H1 (cell line): ENCODE data around the gene AZI2. TPM values are rescaled to one million over a fixed set of nuclear protein-coding genes. Genes with fewer than 3 reads are reported as not detected.

Experiments
- CTCF ChIA-PET: fragments of 300-600 bp; sonication (Branson Sonifier 250); formaldehyde crosslinking; loops from one replicate; lab custom pipeline; 2021; ENCODE audit not compliant: partially characterized antibody; lab: Charles Lee
- POLR2A ChIA-PET: fragments of 300-600 bp; sonication (Branson Sonifier 250); formaldehyde crosslinking; loops from one replicate; lab custom pipeline; 2021; ENCODE audit warnings: inconsistent platforms; ENCODE audit not compliant: partially characterized antibody; lab: Charles Lee
- DNase-seq, 2 experiments: peaks; one replicate each; pipeline versions ENCODE4 v3.0.0 to v3.0.0-alpha.2; 2010 to 2022; ENCODE audit warnings: low spot score in 2 of 2, low read depth in 1 of 2, mixed read lengths in 1 of 2
- FAIRE-seq: peaks from 2 replicates; lab custom pipeline; 2011; peaks lifted over from hg19 to GRCh38; lab: Jason Lieb, UNC
- H2AFZ ChIP-seq: 2 replicates; pipeline ENCODE4 v1.8.1; 2012; ENCODE audit warnings: low read length, inconsistent platforms
- H2AK5ac ChIP-seq: 2 replicates; pipeline ENCODE4 v1.6.1; 2013; ENCODE audit warnings: low read depth, low read length
- H2BK120ac ChIP-seq: replicated peaks from 2 replicates; pipeline ENCODE3; 2013; ENCODE audit warnings: low read depth, low read length, inconsistent platforms
- H2BK12ac ChIP-seq: 2 replicates; pipeline ENCODE4 v1.6.1; 2013; ENCODE audit warnings: low read depth, low read length
- H2BK15ac ChIP-seq: 2 replicates; pipeline ENCODE4 v1.6.1; 2013; ENCODE audit warnings: low read length
- H2BK20ac ChIP-seq: 2 replicates; pipeline ENCODE4 v1.6.1; 2013; ENCODE audit warnings: low read length
- H2BK5ac ChIP-seq: 2 replicates; pipeline ENCODE4 v1.6.1; 2013; ENCODE audit warnings: low read depth, low read length
- H3K14ac ChIP-seq: 2 replicates; pipeline ENCODE4 v1.6.1; 2013; ENCODE audit warnings: inconsistent platforms; ENCODE audit not compliant: insufficient read length
- H3K18ac ChIP-seq: 2 replicates; pipeline ENCODE4 v1.6.1; 2013; ENCODE audit warnings: low read length; ENCODE audit errors: extremely low read depth
- H3K23ac ChIP-seq: 2 replicates; pipeline ENCODE4 v1.6.1; 2013; ENCODE audit warnings: inconsistent platforms; ENCODE audit not compliant: insufficient read length
- H3K23me2 ChIP-seq: 2 replicates; pipeline ENCODE4 v1.6.1; 2013; ENCODE audit warnings: low read depth, low read length
- H3K27ac ChIP-seq: 2 replicates; pipeline ENCODE4 v1.6.1; 2011; ENCODE audit warnings: low read depth, low read length, inconsistent platforms
- H3K27me3 ChIP-seq, 4 experiments: replicated peaks in 1 of 4; 1 replicate in 1 of 4; 2 replicates in 3 of 4; pipeline versions ENCODE4 v1.6.1 to v1.8.1; 2011 to 2013; ENCODE audit warnings: low read length in 3 of 4, mild to moderate bottlenecking in 3 of 4, inconsistent platforms in 2 of 4, mixed read lengths in 2 of 4, moderate library complexity in 1 of 4; ENCODE audit not compliant: control insufficient read depth in 3 of 4, insufficient read depth in 3 of 4; ENCODE audit errors: extremely low read depth in 1 of 4
- H3K36me3 ChIP-seq, 4 experiments: 2 replicates each; pipeline versions ENCODE4 v1.6.1 to v1.8.1; 2011 to 2013; ENCODE audit warnings: mild to moderate bottlenecking in 4 of 4, low read length in 3 of 4, moderate library complexity in 2 of 4, control low read depth in 1 of 4, inconsistent platforms in 1 of 4; ENCODE audit not compliant: insufficient read depth in 4 of 4, control insufficient read depth in 2 of 4
- H3K4ac ChIP-seq: replicated peaks from 2 replicates; pipeline ENCODE3; 2013; ENCODE audit warnings: low read length, low read depth, mixed read lengths, inconsistent platforms; ENCODE audit not compliant: insufficient read length
- H3K4me1 ChIP-seq, 4 experiments: replicated peaks in 1 of 4; 1 replicate in 1 of 4; 2 replicates in 3 of 4; pipeline versions ENCODE4 v1.6.1 to v1.8.1; 2011 to 2013; ENCODE audit warnings: low read length in 3 of 4, inconsistent platforms in 2 of 4, mixed read lengths in 1 of 4; ENCODE audit not compliant: insufficient read depth in 4 of 4, control insufficient read depth in 3 of 4
- H3K4me2 ChIP-seq, 2 experiments: 2 replicates each; pipeline versions ENCODE4 v1.6.1 to v1.8.1; 2011 to 2013; ENCODE audit warnings: low read depth in 2 of 2, low read length in 2 of 2, control low read depth in 1 of 2, inconsistent platforms in 1 of 2, mild to moderate bottlenecking in 1 of 2; ENCODE audit not compliant: insufficient read depth in 1 of 2
- H3K4me3 ChIP-seq, 4 experiments: fragments of 200-600, 300-600 bp in 1 of 4; sonication (generic), shearing (Covaris generic), sonication (Bioruptor Twin) in 1 of 4; 2 replicates each; pipeline versions ENCODE4 v1.5.1 to v1.8.1; 2011 to 2016; ENCODE audit warnings: low read length in 4 of 4, low read depth in 3 of 4, control low read depth in 2 of 4, inconsistent platforms in 2 of 4, mild to moderate bottlenecking in 2 of 4, mixed read lengths in 1 of 4, moderate library complexity in 1 of 4; ENCODE audit not compliant: insufficient read depth in 2 of 4; ENCODE audit errors: extremely low read depth in 1 of 4
- H3K56ac ChIP-seq: replicated peaks from 2 replicates; pipeline ENCODE3; 2013; ENCODE audit warnings: low read depth, mild to moderate bottlenecking, mixed read lengths, low read length, inconsistent platforms; ENCODE audit not compliant: insufficient read length
- H3K79me1 ChIP-seq: 2 replicates; pipeline ENCODE4 v1.6.1; 2013; ENCODE audit warnings: low read depth, low read length, control low read depth
- H3K79me2 ChIP-seq, 2 experiments: 2 replicates each; pipeline versions ENCODE4 v1.6.1 to v1.8.1; 2012 to 2013; ENCODE audit warnings: low read length in 2 of 2, mild to moderate bottlenecking in 2 of 2, inconsistent platforms in 1 of 2; ENCODE audit not compliant: insufficient read depth in 2 of 2, control insufficient read depth in 1 of 2
- H3K9ac ChIP-seq, 4 experiments: replicated peaks in 1 of 4; 1 replicate in 1 of 4; 2 replicates in 3 of 4; pipeline versions ENCODE4 v1.6.1 to v1.8.1; 2011 to 2013; ENCODE audit warnings: low read depth in 3 of 4, low read length in 3 of 4, control low read depth in 2 of 4, mild to moderate bottlenecking in 2 of 4, moderate library complexity in 2 of 4, inconsistent platforms in 1 of 4; ENCODE audit errors: extremely low read depth in 1 of 4
- H3K9me3 ChIP-seq, 2 experiments: 2 replicates each; pipeline versions ENCODE4 v1.6.1 to v1.8.1; 2012 to 2013; ENCODE audit warnings: mild to moderate bottlenecking in 2 of 2, moderate library complexity in 2 of 2, control low read depth in 1 of 2, inconsistent platforms in 1 of 2, low read depth in 1 of 2, low read length in 1 of 2, mixed read lengths in 1 of 2; ENCODE audit not compliant: insufficient read depth in 2 of 2
- H4K20me1 ChIP-seq, 2 experiments: replicated peaks in 1 of 2; 2 replicates each; pipeline versions ENCODE3 to v1.8.1; 2011 to 2013; ENCODE audit warnings: inconsistent platforms in 2 of 2, low read length in 2 of 2, mild to moderate bottlenecking in 1 of 2; ENCODE audit not compliant: insufficient read depth in 2 of 2, control insufficient read depth in 1 of 2
- H4K5ac ChIP-seq: 2 replicates; pipeline ENCODE4 v1.6.1; 2013; ENCODE audit warnings: low read length, low read depth, mixed read lengths, inconsistent platforms; ENCODE audit not compliant: insufficient read length
- H4K8ac ChIP-seq: 2 replicates; pipeline ENCODE4 v1.8.0; 2013; ENCODE audit warnings: mild to moderate bottlenecking, moderate library complexity, low read length, inconsistent platforms; ENCODE audit not compliant: insufficient read depth; ENCODE audit errors: extremely low read depth
- H4K91ac ChIP-seq: replicated peaks from 2 replicates; pipeline ENCODE3; 2013; ENCODE audit warnings: low read length, mixed read lengths, inconsistent platforms; ENCODE audit not compliant: insufficient read length
- CBX5 ChIP-seq: fragments of 300-800, 300-1000 bp; sonication (generic); IDR thresholded peaks from 2 replicates; pipeline ENCODE4 v1.7.1; 2016; ENCODE audit warnings: antibody characterized with exemption, low read length, low read depth
- GTF2F1 ChIP-seq: IDR thresholded peaks from 2 replicates; pipeline ENCODE4 v1.6.1; 2012; ENCODE audit warnings: low read depth, low read length, improper control_type of control experiment, borderline replicate concordance
- KDM4A ChIP-seq: IDR thresholded peaks from one replicate; pipeline ENCODE4 v1.7.1; 2012; ENCODE audit warnings: low read depth, mild to moderate bottlenecking, moderate library complexity, low read length, inconsistent platforms; ENCODE audit not compliant: severe bottlenecking
- PHF8 ChIP-seq: fragments of 200-600 bp; sonication (generic); conservative IDR thresholded peaks from 2 replicates; pipeline ENCODE4 v1.7.1; 2012; ENCODE audit warnings: low read depth, mild to moderate bottlenecking, inconsistent platforms, low read length, moderate library complexity
- POU5F1 ChIP-seq: IDR thresholded peaks from 2 replicates; pipeline ENCODE4 v1.6.1; 2011; ENCODE audit warnings: low read depth, mild to moderate bottlenecking, low read length, moderate library complexity
- RXRA ChIP-seq: IDR thresholded peaks from 2 replicates; pipeline ENCODE4 v1.6.1; 2011; ENCODE audit warnings: low read depth, mild to moderate bottlenecking, low read length, moderate library complexity; ENCODE audit not compliant: insufficient read depth
- SIRT6 ChIP-seq: IDR thresholded peaks from one replicate; pipeline ENCODE4 v1.7.1; 2012; ENCODE audit warnings: low read length, inconsistent platforms
- SIX5 ChIP-seq: IDR thresholded peaks from 2 replicates; pipeline ENCODE4 v1.6.1; 2011; ENCODE audit warnings: mild to moderate bottlenecking, low read depth, low read length
- SP1 ChIP-seq: IDR thresholded peaks from 2 replicates; pipeline ENCODE4 v1.6.1; 2011; ENCODE audit warnings: low read depth, low read length
- TAF7 ChIP-seq: optimal IDR thresholded peaks from 2 replicates; pipeline ENCODE3; 2011; ENCODE audit warnings: low read depth, mild to moderate bottlenecking, inconsistent platforms, low read length, moderate library complexity, borderline replicate concordance
- USF2 ChIP-seq: IDR thresholded peaks from 2 replicates; pipeline ENCODE4 v1.6.1; 2011; ENCODE audit warnings: low read length, improper control_type of control experiment
- polyA plus RNA-seq, 7 experiments: library from polyadenylated mRNA; depleted of rRNA in 3 of 7; stranded (reverse) in 5 of 7; unstranded in 2 of 7; fragments of >200 nt in 5 of 7; fragments of 200-250 nt in 2 of 7; gene quantifications; 1 replicate in 5 of 7; 2 replicates in 1 of 7; 4 replicates in 1 of 7; pipeline versions ENCODE4 v1.2.1 to v1.2.3, GENCODE V29; 2011 to 2013; ENCODE audit warnings: missing spikeins in 2 of 7, mixed read lengths in 2 of 7
- total RNA-seq: library from RNA; stranded (reverse); fragmentation: NEBNext Ultra II Directional; extraction: Animal tissue kit (Norgen Biotek cat#: 25700); gene quantifications from 2 replicates; pipeline ENCODE4 v1.2.1, GENCODE V29; 2021
- TF ChIP-seq, protein P1 (sequence below): IDR thresholded peaks from 2 replicates; pipeline ENCODE4 v1.6.1; 2011; ENCODE audit warnings: low read depth, mild to moderate bottlenecking, low read length; ENCODE audit not compliant: insufficient read depth
- TF ChIP-seq, protein P2 (sequence below): IDR thresholded peaks from 2 replicates; pipeline ENCODE4 v1.6.1; 2012; ENCODE audit warnings: inconsistent platforms

The AZI2 gene
- total and polyA plus RNA-seq, 2 of the 8 experiments (the other 6 are each of a cell fraction or from before 2014, with no cell fraction given): 17.4 to 39.2 TPM

DNA sequence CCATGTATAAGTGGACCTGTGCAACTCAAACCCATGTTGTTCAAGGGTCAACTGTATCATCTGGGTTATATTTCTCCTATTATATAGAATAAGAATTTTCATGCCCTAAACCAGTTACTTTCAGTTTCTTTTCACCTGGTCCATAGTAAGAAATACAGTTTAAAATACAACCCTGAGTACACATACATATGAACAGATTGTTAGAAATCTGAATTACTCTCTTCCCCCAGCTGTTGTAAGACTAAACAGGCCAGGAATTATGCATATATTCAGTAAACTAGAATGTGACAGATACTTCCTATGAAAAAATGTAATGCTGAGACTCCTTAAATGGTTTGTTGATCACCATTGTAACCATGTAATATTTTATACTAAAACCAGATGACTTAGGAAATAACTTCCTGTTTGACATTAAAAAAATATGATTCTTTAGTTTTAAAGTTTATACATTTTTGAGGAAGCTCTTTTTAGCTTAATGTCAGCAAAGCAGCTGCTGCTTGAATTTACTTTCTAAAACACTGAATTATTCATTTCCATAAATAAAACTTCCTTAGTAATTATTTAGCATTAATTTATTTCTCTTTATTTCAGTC, 52.6 kb downstream of the AZI2 start:
- Histone ChIP-seq H3K4me1 (no peaks in the 10 kb centered on the region), H2BK5ac (no peak overlapping the region), H3K27me3 (no peaks in the 10 kb centered on the region), H4K20me1 (no peaks in the 10 kb centered on the region), H3K56ac (no peak overlapping the region), H3K36me3 (peaks cover 0 to 2% (median under 1%) of the 10 kb centered on the region in 4 experiments; a peak in 4 of 8 replicates), H2BK12ac (no peak overlapping the region), H3K14ac (no peak overlapping the region), H4K91ac (no peak overlapping the region), H3K4me2 (no peak overlapping the region), H4K8ac (no peak overlapping the region), H2BK15ac (no peak overlapping the region), H2BK120ac (no peak overlapping the region), H2AFZ (no peak overlapping the region), H3K4ac (no peak overlapping the region), H3K23me2 (no peaks in the 10 kb centered on the region), H3K27ac (no peak overlapping the region), H4K5ac (no peak overlapping the region), H2AK5ac (no peak overlapping the region), H3K18ac (no peak overlapping the region), H3K23ac (no peak overlapping the region), H3K9me3 (0 out of 4 replicates have a peak, but pooled peaks cover 0 to under 1% of the 10 kb centered on the region in 2 experiments), H3K79me2 (no peaks in the 10 kb centered on the region), H2BK20ac (no peak overlapping the region), H3K9ac (no peak overlapping the region), H3K79me1 (no peaks in the 10 kb centered on the region), H3K4me3 (no peak overlapping the region)
- ChIA-PET POLR2A (no interaction called here), CTCF (no interaction called here)
- no peak for DNase-seq
- no peak for FAIRE-seq
- TF ChIP-seq USF2 (no peak), SP1 (no peak), PHF8 (no peak), KDM4A (no peak), GTF2F1 (no peak), POU5F1 (no peak), CBX5 (no peak), RXRA (no peak), TAF7 (no peak), SIX5 (no peak), SIRT6 (no peak)
- TF ChIP-seq, protein P1, sequence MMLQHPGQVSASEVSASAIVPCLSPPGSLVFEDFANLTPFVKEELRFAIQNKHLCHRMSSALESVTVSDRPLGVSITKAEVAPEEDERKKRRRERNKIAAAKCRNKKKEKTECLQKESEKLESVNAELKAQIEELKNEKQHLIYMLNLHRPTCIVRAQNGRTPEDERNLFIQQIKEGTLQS: no peak
- TF ChIP-seq, protein P2, sequence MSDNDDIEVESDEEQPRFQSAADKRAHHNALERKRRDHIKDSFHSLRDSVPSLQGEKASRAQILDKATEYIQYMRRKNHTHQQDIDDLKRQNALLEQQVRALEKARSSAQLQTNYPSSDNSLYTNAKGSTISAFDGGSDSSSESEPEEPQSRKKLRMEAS: no peak
